Keratinocyte (primary cell): ENCODE results near the gene PPP6R1. TPM values are rescaled to one million over a fixed set of nuclear protein-coding genes. Genes with fewer than 3 reads are reported as not detected.

Experiments
- DNase-seq: peaks from one replicate; pipeline ENCODE4 v3.0.0-alpha.2; 2011; ENCODE audit warnings: low read depth, missing footprints, low spot score
- FAIRE-seq: peaks from 2 replicates; lab custom pipeline; 2011; peaks lifted over from hg19 to GRCh38; lab: Jason Lieb, UNC
- H2AFZ ChIP-seq: 2 replicates; pipeline ENCODE4 v1.6.0; 2012; ENCODE audit warnings: low read length, control low read depth, inconsistent platforms; ENCODE audit not compliant: control insufficient read depth
- H3K27ac ChIP-seq: 2 replicates; pipeline ENCODE4 v1.5.1; 2011; ENCODE audit warnings: low read length; ENCODE audit not compliant: control insufficient read depth, insufficient read depth
- H3K27me3 ChIP-seq: 3 replicates; pipeline ENCODE4 v1.6.0; 2011; ENCODE audit warnings: low read length; ENCODE audit not compliant: control insufficient read depth, insufficient read depth; ENCODE audit errors: extremely low read depth
- H3K36me3 ChIP-seq, 2 experiments: 2 replicates in 1 of 2; 3 replicates in 1 of 2; pipeline ENCODE4 v1.5.1; 2011; ENCODE audit warnings: low read length in 2 of 2, mild to moderate bottlenecking in 1 of 2; ENCODE audit not compliant: control insufficient read depth in 2 of 2, insufficient read depth in 2 of 2; ENCODE audit errors: extremely low read depth in 1 of 2
- H3K4me1 ChIP-seq: 3 replicates; pipeline ENCODE4 v1.5.1; 2011; ENCODE audit warnings: low read length; ENCODE audit not compliant: control insufficient read depth, insufficient read depth; ENCODE audit errors: extremely low read depth
- H3K4me2 ChIP-seq: 3 replicates; pipeline ENCODE4 v1.6.0; 2011; ENCODE audit warnings: low read depth, low read length; ENCODE audit not compliant: control insufficient read depth, insufficient read depth; ENCODE audit errors: extremely low read depth
- H3K4me3 ChIP-seq, 3 experiments: fragments of 200-600 bp in 1 of 3; sonication (generic) in 1 of 3; 2 replicates in 2 of 3; 3 replicates in 1 of 3; pipeline ENCODE4 v1.5.1; 2011 to 2016; ENCODE audit warnings: low read length in 3 of 3, mild to moderate bottlenecking in 3 of 3, control low read depth in 2 of 3, inconsistent platforms in 1 of 3, low read depth in 1 of 3, mixed read lengths in 1 of 3, mixed run types in 1 of 3, moderate library complexity in 1 of 3; ENCODE audit not compliant: control insufficient read depth in 2 of 3, insufficient read depth in 2 of 3; ENCODE audit errors: extremely low read depth in 1 of 3
- H3K79me2 ChIP-seq: 2 replicates; pipeline ENCODE4 v1.6.0; 2012; ENCODE audit warnings: low read length; ENCODE audit not compliant: control insufficient read depth, insufficient read depth
- H3K9ac ChIP-seq: 3 replicates; pipeline ENCODE4 v1.6.0; 2011; ENCODE audit warnings: low read length; ENCODE audit not compliant: control insufficient read depth, insufficient read depth; ENCODE audit errors: extremely low read depth
- H3K9me1 ChIP-seq: 3 replicates; pipeline ENCODE4 v1.6.0; 2011; ENCODE audit warnings: low read length; ENCODE audit not compliant: control insufficient read depth, insufficient read depth; ENCODE audit errors: extremely low read depth
- H3K9me3 ChIP-seq: 2 replicates; pipeline ENCODE4 v1.5.1; 2012; ENCODE audit warnings: low read depth, low read length; ENCODE audit not compliant: control insufficient read depth
- H4K20me1 ChIP-seq: 3 replicates; pipeline ENCODE4 v1.6.0; 2011; ENCODE audit warnings: low read length; ENCODE audit not compliant: control insufficient read depth, insufficient read depth; ENCODE audit errors: extremely low read depth
- CTCF ChIP-seq, 3 experiments: IDR thresholded peaks in 1 of 3; conservative IDR thresholded peaks in 1 of 3; optimal IDR thresholded peaks in 1 of 3; 2 replicates in 2 of 3; 3 replicates in 1 of 3; pipeline versions ENCODE3 to v1.5.1; 2011; ENCODE audit warnings: low read length in 3 of 3, mild to moderate bottlenecking in 3 of 3, moderate library complexity in 2 of 3, control low read depth in 1 of 3, inconsistent platforms in 1 of 3; ENCODE audit not compliant: insufficient read depth in 2 of 3; ENCODE audit errors: extremely low read depth in 1 of 3
- EZH2 ChIP-seq: IDR thresholded peaks from one replicate; pipeline ENCODE4 v1.6.1; 2012; ENCODE audit warnings: inconsistent platforms, mild to moderate bottlenecking, low read length, moderate library complexity
- dilution Hi-C: fragments of 300-500 bp; cut with MboI; formaldehyde crosslinking; loops from one replicate; pipeline ENCODE4 v1.7.0; 2020; ENCODE audit warnings: low sequenced_read_pairs; ENCODE audit not compliant: extremely low pct_ligation_motif_present
- polyA plus RNA-seq, 5 experiments: library from polyadenylated mRNA; depleted of rRNA in 3 of 5; stranded (reverse) in 3 of 5; stranded (forward) in 1 of 5; unstranded in 1 of 5; fragments of >200 nt; gene quantifications; 1 replicate in 1 of 5; 2 replicates in 3 of 5; 3 replicates in 1 of 5; pipeline versions ENCODE4 v1.2.1 to v1.2.3, GENCODE V29; 2011 to 2012; ENCODE audit warnings: missing spikeins in 2 of 5, low read depth in 1 of 5, low replicate concordance in 1 of 5

PPP6R1 gene
- polyA plus RNA-seq, 1 donor (not counting 4 experiments of a cell fraction or from before 2014, with no cell fraction given) = 26.7 TPM

- Histone ChIP-seq H3K79me2 (no peaks in the 10 kb centered on the region), H3K4me3 (no peak overlapping the region), H3K9me3 (no peaks in the 10 kb centered on the region), H3K36me3 (peaks cover 10 to 13% of the 10 kb centered on the region in 2 experiments), H3K9ac (no peak overlapping the region), H2AFZ (no peak overlapping the region), H3K4me1 (no peaks in the 10 kb centered on the region), H4K20me1 (no peaks in the 10 kb centered on the region), H3K27me3 (no peaks in the 10 kb centered on the region), H3K27ac (no peak overlapping the region), H3K9me1 (no peaks in the 10 kb centered on the region), H3K4me2 (no peak overlapping the region)
- FAIRE-seq (no peak), DNase-seq (no peak)
- dilution Hi-C loops = no loop called here
- TF ChIP-seq CTCF (optimal IDR thresholded peaks at IDR 0.05 in 1 of 3, IDR thresholded peaks at IDR 0.05 in 1 of 3, conservative IDR thresholded peaks at IDR 0.05 in 1 of 3; ENCODE audit: extremely low read depth in 1 of 3, insufficient read depth in 2 of 3, low read length in 3 of 3) (no peak), EZH2 (no peak)
These were observed 34.7 kb downstream of the PPP6R1 start for GRCh38 chr19:55224038-55224665.

- Histone ChIP-seq H3K4me2 (no peak overlapping the region), H3K79me2 (no peaks in the 10 kb centered on the region), H3K9me1 (no peaks in the 10 kb centered on the region), H3K9ac (no peak overlapping the region), H3K9me3 (no peaks in the 10 kb centered on the region), H2AFZ (no peak overlapping the region), H3K27ac (no peak overlapping the region), H3K36me3 (peaks cover 7% of the 10 kb centered on the region in 2 experiments), H3K4me1 (no peaks in the 10 kb centered on the region), H3K4me3 (no peak overlapping the region), H3K27me3 (no peaks in the 10 kb centered on the region), H4K20me1 (no peaks in the 10 kb centered on the region)
- TF ChIP-seq EZH2 (no peak), CTCF (optimal IDR thresholded peaks at IDR 0.05 in 1 of 3, IDR thresholded peaks at IDR 0.05 in 1 of 3, conservative IDR thresholded peaks at IDR 0.05 in 1 of 3; ENCODE audit: extremely low read depth in 1 of 3, insufficient read depth in 2 of 3, low read length in 3 of 3) (no peak)
- dilution Hi-C loops = no loop called here
- DNase-seq = no peak
- no peak for FAIRE-seq
These were observed 35.4 kb downstream of the PPP6R1 start for GRCh38 chr19:55223291-55224037.
